Smooth muscle cell (in vitro differentiated cells): ENCODE results near the gene NUDT21. TPM values are rescaled to one million over a fixed set of nuclear protein-coding genes. Genes with fewer than 3 reads are reported as not detected.

Experiments used
- DNase-seq: peaks from one replicate; lab custom pipeline; 2025; ENCODE audit not compliant: unreplicated experiment; lab: John Stamatoyannopoulos, UW
- H2AFZ ChIP-seq: fragments of 200-600 bp; sonication (generic); 2 replicates; pipeline ENCODE4 v1.6.0; 2016; ENCODE audit warnings: antibody characterized with exemption, low read depth, mild to moderate bottlenecking
- H3F3A ChIP-seq: fragments of 200-600 bp; sonication (generic); 2 replicates; pipeline ENCODE4 v1.6.0; 2017; ENCODE audit warnings: antibody characterized with exemption, low read depth
- H3K27ac ChIP-seq: fragments of 200-600 bp; sonication (generic); 2 replicates; pipeline ENCODE4 v1.5.1; 2016; ENCODE audit warnings: low read depth, mild to moderate bottlenecking
- H3K27me3 ChIP-seq: fragments of 200-600 bp; sonication (generic); 2 replicates; pipeline ENCODE4 v1.6.1; 2016; ENCODE audit warnings: low read depth, mild to moderate bottlenecking
- H3K36me3 ChIP-seq: fragments of 200-600 bp; sonication (generic); 2 replicates; pipeline ENCODE4 v1.5.1; 2016; ENCODE audit warnings: low read depth
- H3K4me1 ChIP-seq: fragments of 200-600 bp; sonication (generic); 2 replicates; pipeline ENCODE4 v1.5.1; 2016; ENCODE audit warnings: low read depth
- H3K4me2 ChIP-seq: fragments of 200-600 bp; sonication (generic); 2 replicates; pipeline ENCODE4 v1.6.0; 2016; ENCODE audit warnings: mild to moderate bottlenecking
- H3K4me3 ChIP-seq: fragments of 200-600 bp; sonication (generic); 2 replicates; pipeline ENCODE4 v1.5.1; 2016; ENCODE audit warnings: mild to moderate bottlenecking
- H3K79me2 ChIP-seq: fragments of 200-600 bp; sonication (generic); 2 replicates; pipeline ENCODE4 v1.6.0; 2016; ENCODE audit warnings: low read depth, mild to moderate bottlenecking
- H3K9ac ChIP-seq: fragments of 200-600 bp; sonication (generic); 2 replicates; pipeline ENCODE4 v1.6.0; 2016; ENCODE audit warnings: low read depth
- H3K9me3 ChIP-seq: fragments of 200-600 bp; sonication (generic); replicated peaks from 2 replicates; pipeline ENCODE4 v1.5.1; 2016; ENCODE audit warnings: low read depth
- H4K20me1 ChIP-seq: fragments of 200-600 bp; sonication (generic); 2 replicates; pipeline ENCODE4 v1.6.0; 2016; ENCODE audit warnings: low read depth
- CTCF ChIP-seq: fragments of 200-600 bp; sonication (generic); IDR thresholded peaks from 2 replicates; pipeline ENCODE4 v1.5.1; 2017; ENCODE audit warnings: borderline replicate concordance, mild to moderate bottlenecking, antibody characterized with exemption; ENCODE audit not compliant: insufficient read depth, poor library complexity, severe bottlenecking
- WGBS: methylation state at CpG from one replicate; pipeline ENCODE4 v1.1.7; 2016; ENCODE audit warnings: low lambda C conversion rate; 5-methylcytosine and 5-hydroxymethylcytosine counted together
- polyA plus RNA-seq: library from polyadenylated mRNA; unstranded; fragments of >200 nt; fragmentation: Nextera tagmentation; extraction: Ambion mirVana; gene quantifications from 2 replicates; pipeline ENCODE4 v1.2.1, GENCODE V29; 2016
- total RNA-seq: library from RNA; depleted of rRNA; stranded (reverse); fragments of >200 nt; gene quantifications from 2 replicates; pipeline ENCODE4 v1.2.3, GENCODE V29; 2014

The NUDT21 gene
- total and polyA plus RNA-seq, 2 experiments from 2014 or later, result 44.4 to 101 TPM

- H3K27ac ChIP-seq, result no peak overlapping the region
- H3K36me3 ChIP-seq, result peaks cover 51% of the 10 kb centered on the region
Measured at GRCh38 chr16:56468800-56469199, 17.7 kb upstream of the NUDT21 start.

GRCh38 chr16:56466344-56466743 is 15.2 kb upstream of the NUDT21 start:
- peaks cover 2% of the 10 kb centered on the region for H4K20me1 ChIP-seq
- no peak for DNase-seq
- H3K79me2 ChIP-seq, result no peaks in the 10 kb centered on the region
- no peaks in the 10 kb centered on the region for H3K27me3 ChIP-seq
- no peak overlapping the region for H2AFZ ChIP-seq
- no peak overlapping the region for H3K27ac ChIP-seq
- H3K36me3 ChIP-seq, result peaks cover 36% of the 10 kb centered on the region
- H3F3A ChIP-seq, result no peaks in the 10 kb centered on the region
- no peak overlapping the region for H3K4me2 ChIP-seq
- 95% methylated on average over 2 of the region's 2 CpGs for WGBS
- no peaks in the 10 kb centered on the region for H3K9me3 ChIP-seq
- H3K4me1 ChIP-seq, result no peaks in the 10 kb centered on the region
- H3K9ac ChIP-seq, result no peak overlapping the region
- TF ChIP-seq CTCF, result no peak
- H3K4me3 ChIP-seq, result no peak overlapping the region

More at GRCh38 chr16:56468800-56469199, 17.7 kb upstream of the NUDT21 start:
- Histone ChIP-seq H3K4me3 (no peak overlapping the region), H3F3A (no peaks in the 10 kb centered on the region), H4K20me1 (no peaks in the 10 kb centered on the region), H2AFZ (no peak overlapping the region), H3K9me3 (no peaks in the 10 kb centered on the region), H3K79me2 (no peaks in the 10 kb centered on the region), H3K9ac (no peak overlapping the region), H3K4me1 (no peaks in the 10 kb centered on the region), H3K4me2 (no peak overlapping the region), H3K27me3 (no peaks in the 10 kb centered on the region)
- TF ChIP-seq CTCF, result no peak
- DNase-seq, result no peak

- no peak overlapping the region for H3K27ac ChIP-seq
- H3K4me1 ChIP-seq, result peaks cover 4% of the 10 kb centered on the region
- H2AFZ ChIP-seq, result no peak overlapping the region
- peaks cover 3% of the 10 kb centered on the region for H3F3A ChIP-seq
- H3K27me3 ChIP-seq, result no peaks in the 10 kb centered on the region
- no peak overlapping the region for H3K9ac ChIP-seq
- no peaks in the 10 kb centered on the region for H3K79me2 ChIP-seq
- peaks cover 19% of the 10 kb centered on the region for H4K20me1 ChIP-seq
- H3K4me2 ChIP-seq, result no peak overlapping the region
- no peak for DNase-seq
- 97% methylated on average over 6 of the region's 6 CpGs for WGBS
- no peak overlapping the region for H3K4me3 ChIP-seq
- no peaks in the 10 kb centered on the region for H3K9me3 ChIP-seq
- TF ChIP-seq CTCF, result no peak
- peaks cover 48% of the 10 kb centered on the region for H3K36me3 ChIP-seq
Measured at GRCh38 chr16:56463153-56463552, 12.0 kb upstream of the NUDT21 start.

- H2AFZ ChIP-seq, result no peak overlapping the region
Measured at GRCh38 chr16:56462064-56462796, 11.1 kb upstream of the NUDT21 start.

More at GRCh38 chr16:56462064-56462796, 11.1 kb upstream of the NUDT21 start:
- Histone ChIP-seq H3K4me2 (no peak overlapping the region), H3K4me1 (peaks cover 4% of the 10 kb centered on the region), H4K20me1 (peaks cover 19% of the 10 kb centered on the region), H3K36me3 (peaks cover 44% of the 10 kb centered on the region), H3K79me2 (no peaks in the 10 kb centered on the region), H3K27ac (no peak overlapping the region), H3K9ac (no peak overlapping the region), H3F3A (peaks cover 3% of the 10 kb centered on the region), H3K27me3 (no peaks in the 10 kb centered on the region), H3K9me3 (no peaks in the 10 kb centered on the region), H3K4me3 (no peak overlapping the region)
- TF ChIP-seq CTCF, result no peak
- DNase-seq, result no peak
- 89% methylated on average over 3 of the region's 3 CpGs for WGBS
